ENCODE measurements around the gene ACTL8.

ACTL8 gene

GRCh38 chr1:17765444-17766411 lies 10.6 kb downstream of the ACTL8 start:
- Histone ChIP-seq H4K5ac (ENCODE audit: low read length) (no peak overlapping the region), H2AK5ac (ENCODE audit: low read length) (no peak overlapping the region), H3K4me3 (ENCODE audit: low read length) (no peak overlapping the region), H2BK120ac (ENCODE audit: low read depth, low read length) (no peak overlapping the region), H2BK15ac (replicated peaks; ENCODE audit: low read depth) (no peak overlapping the region), H3K9ac (ENCODE audit: low read length) (no peak overlapping the region), H3K23ac (ENCODE audit: low read length) (no peak overlapping the region), H3K4me1 (ENCODE audit: control insufficient read depth, low read depth, low read length) (peaks cover 4% of the 10 kb centered on the region), H3K79me2 (ENCODE audit: control insufficient read depth, insufficient read depth, low read length) (no peaks in the 10 kb centered on the region), H3K36me3 (ENCODE audit: control insufficient read depth, insufficient read depth, low read length) (no peaks in the 10 kb centered on the region), H3K4ac (ENCODE audit: low read depth, low read length) (no peak overlapping the region), H4K8ac (ENCODE audit: low read depth, low read length) (no peak overlapping the region), H2BK5ac (ENCODE audit: low read length) (no peak overlapping the region), H3K56ac (ENCODE audit: low read length) (no peak overlapping the region), H3K4me2 (ENCODE audit: low read length) (no peak overlapping the region), H3K18ac (ENCODE audit: low read length) (no peak overlapping the region), H3K27me3 (ENCODE audit: insufficient read depth, low read length, poor library complexity) (no peaks in the 10 kb centered on the region), H3K79me1 (ENCODE audit: low read length) (no peaks in the 10 kb centered on the region), H3K27ac (ENCODE audit: low read depth, low read length) (no peak overlapping the region)
- WGBS (ENCODE audit: extremely low coverage, insufficient coverage, low lambda C conversion rate): no CpG with 5 or more reads among the region's 16 CpGs
- DNase-seq: no peak

GRCh38 chr1:17768651-17769241 lies 13.6 kb downstream of the ACTL8 start:
- no peaks in the 10 kb centered on the region for H3K27me3 ChIP-seq (ENCODE audit: insufficient read depth, low read length, poor library complexity)
- no peak overlapping the region for H2BK15ac ChIP-seq (replicated peaks; ENCODE audit: low read depth)
- no peak overlapping the region for H2AK5ac ChIP-seq (ENCODE audit: low read length)
- no peak overlapping the region for H3K23ac ChIP-seq (ENCODE audit: low read length)
- DNase-seq: peak; percentile 83
- H3K4me3 ChIP-seq (ENCODE audit: low read length): no peak overlapping the region
- no CpG with 5 or more reads among the region's 10 CpGs for WGBS (ENCODE audit: extremely low coverage, insufficient coverage, low lambda C conversion rate)
- H3K9ac ChIP-seq (ENCODE audit: low read length): no peak overlapping the region
- H3K18ac ChIP-seq (ENCODE audit: low read length): no peak overlapping the region
- peak overlapping the region; percentile 66 for H3K56ac ChIP-seq (ENCODE audit: low read length)
- H3K36me3 ChIP-seq (ENCODE audit: control insufficient read depth, insufficient read depth, low read length): no peaks in the 10 kb centered on the region
- no peak overlapping the region for H3K4me2 ChIP-seq (ENCODE audit: low read length)
- H4K8ac ChIP-seq (ENCODE audit: low read depth, low read length): no peak overlapping the region
- H2BK5ac ChIP-seq (ENCODE audit: low read length): no peak overlapping the region
- H3K79me1 ChIP-seq (ENCODE audit: low read length): no peaks in the 10 kb centered on the region
- H3K4me1 ChIP-seq (ENCODE audit: control insufficient read depth, low read depth, low read length): peaks cover 4% of the 10 kb centered on the region
- H2BK120ac ChIP-seq (ENCODE audit: low read depth, low read length): peak overlapping the region; percentile 29
- H3K79me2 ChIP-seq (ENCODE audit: control insufficient read depth, insufficient read depth, low read length): no peaks in the 10 kb centered on the region
- no peak overlapping the region for H3K27ac ChIP-seq (ENCODE audit: low read depth, low read length)
- H3K4ac ChIP-seq (ENCODE audit: low read depth, low read length): no peak overlapping the region
- no peak overlapping the region for H4K5ac ChIP-seq (ENCODE audit: low read length)

- Histone ChIP-seq H3K79me2 (ENCODE audit: control insufficient read depth, insufficient read depth, low read length) (no peaks in the 10 kb centered on the region), H3K18ac (ENCODE audit: low read length) (no peak overlapping the region), H2BK5ac (ENCODE audit: low read length) (no peak overlapping the region), H3K4me3 (ENCODE audit: low read length) (no peak overlapping the region), H3K56ac (ENCODE audit: low read length) (no peak overlapping the region), H4K5ac (ENCODE audit: low read length) (no peak overlapping the region), H2AK5ac (ENCODE audit: low read length) (no peak overlapping the region), H4K8ac (ENCODE audit: low read depth, low read length) (no peak overlapping the region), H3K36me3 (ENCODE audit: control insufficient read depth, insufficient read depth, low read length) (no peaks in the 10 kb centered on the region), H3K27me3 (ENCODE audit: insufficient read depth, low read length, poor library complexity) (no peaks in the 10 kb centered on the region), H3K4ac (ENCODE audit: low read depth, low read length) (no peak overlapping the region), H3K23ac (ENCODE audit: low read length) (no peak overlapping the region), H3K27ac (ENCODE audit: low read depth, low read length) (no peak overlapping the region), H2BK15ac (replicated peaks; ENCODE audit: low read depth) (no peak overlapping the region), H3K4me1 (ENCODE audit: control insufficient read depth, low read depth, low read length) (peaks cover 4% of the 10 kb centered on the region), H3K79me1 (ENCODE audit: low read length) (no peaks in the 10 kb centered on the region), H2BK120ac (ENCODE audit: low read depth, low read length) (no peak overlapping the region), H3K4me2 (ENCODE audit: low read length) (no peak overlapping the region), H3K9ac (ENCODE audit: low read length) (no peak overlapping the region)
- WGBS (ENCODE audit: extremely low coverage, insufficient coverage, low lambda C conversion rate): no CpG with 5 or more reads among the region's 10 CpGs
- no peak for DNase-seq
Observed at GRCh38 chr1:17770983-17771382, 15.8 kb downstream of the ACTL8 start.

- Histone ChIP-seq H3K9ac (ENCODE audit: low read length) (no peak overlapping the region), H3K79me1 (ENCODE audit: low read length) (no peaks in the 10 kb centered on the region), H3K18ac (ENCODE audit: low read length) (no peak overlapping the region), H4K5ac (ENCODE audit: low read length) (no peak overlapping the region), H3K4me2 (ENCODE audit: low read length) (no peak overlapping the region), H3K23ac (ENCODE audit: low read length) (no peak overlapping the region), H3K56ac (ENCODE audit: low read length) (peak overlapping the region; percentile 30), H2BK120ac (ENCODE audit: low read depth, low read length) (no peak overlapping the region), H3K36me3 (ENCODE audit: control insufficient read depth, insufficient read depth, low read length) (no peaks in the 10 kb centered on the region), H3K4ac (ENCODE audit: low read depth, low read length) (no peak overlapping the region), H2BK15ac (replicated peaks; ENCODE audit: low read depth) (no peak overlapping the region), H3K27ac (ENCODE audit: low read depth, low read length) (no peak overlapping the region), H3K4me1 (ENCODE audit: control insufficient read depth, low read depth, low read length) (peaks cover 4% of the 10 kb centered on the region), H4K8ac (ENCODE audit: low read depth, low read length) (no peak overlapping the region), H2BK5ac (ENCODE audit: low read length) (no peak overlapping the region), H3K27me3 (ENCODE audit: insufficient read depth, low read length, poor library complexity) (no peaks in the 10 kb centered on the region), H2AK5ac (ENCODE audit: low read length) (no peak overlapping the region), H3K4me3 (ENCODE audit: low read length) (no peak overlapping the region), H3K79me2 (ENCODE audit: control insufficient read depth, insufficient read depth, low read length) (no peaks in the 10 kb centered on the region)
- no peak for DNase-seq
- no CpG with 5 or more reads among the region's 14 CpGs for WGBS (ENCODE audit: extremely low coverage, insufficient coverage, low lambda C conversion rate)
Observed at GRCh38 chr1:17772615-17773212, 17.6 kb downstream of the ACTL8 start.

- H3K4me3 ChIP-seq (ENCODE audit: low read length): no peak overlapping the region
- no peak for DNase-seq
- no peak overlapping the region for H2BK5ac ChIP-seq (ENCODE audit: low read length)
- no peaks in the 10 kb centered on the region for H3K79me2 ChIP-seq (ENCODE audit: control insufficient read depth, insufficient read depth, low read length)
- peaks cover 4% of the 10 kb centered on the region for H3K4me1 ChIP-seq (ENCODE audit: control insufficient read depth, low read depth, low read length)
- no peak overlapping the region for H3K9ac ChIP-seq (ENCODE audit: low read length)
- no peak overlapping the region for H2AK5ac ChIP-seq (ENCODE audit: low read length)
- no peak overlapping the region for H3K18ac ChIP-seq (ENCODE audit: low read length)
- H3K23ac ChIP-seq (ENCODE audit: low read length): no peak overlapping the region
- no peaks in the 10 kb centered on the region for H3K79me1 ChIP-seq (ENCODE audit: low read length)
- H2BK15ac ChIP-seq (replicated peaks; ENCODE audit: low read depth): no peak overlapping the region
- no peak overlapping the region for H4K5ac ChIP-seq (ENCODE audit: low read length)
- H3K27me3 ChIP-seq (ENCODE audit: insufficient read depth, low read length, poor library complexity): no peaks in the 10 kb centered on the region
- H3K36me3 ChIP-seq (ENCODE audit: control insufficient read depth, insufficient read depth, low read length): no peaks in the 10 kb centered on the region
- H3K27ac ChIP-seq (ENCODE audit: low read depth, low read length): no peak overlapping the region
- no peak overlapping the region for H4K8ac ChIP-seq (ENCODE audit: low read depth, low read length)
- no peak overlapping the region for H3K4me2 ChIP-seq (ENCODE audit: low read length)
- H3K4ac ChIP-seq (ENCODE audit: low read depth, low read length): no peak overlapping the region
- H2BK120ac ChIP-seq (ENCODE audit: low read depth, low read length): no peak overlapping the region
- no peak overlapping the region for H3K56ac ChIP-seq (ENCODE audit: low read length)
- WGBS (ENCODE audit: extremely low coverage, insufficient coverage, low lambda C conversion rate): no CpG with 5 or more reads among the region's 16 CpGs
Observed at GRCh38 chr1:17773591-17774326, 18.6 kb downstream of the ACTL8 start.
